ENCODE data around the gene HS3ST6.
"Not testable (repeated sequence)": the region's sequence is repeated elsewhere in the genome, so short reads cannot be mapped to it uniquely, and the experiment has no call there.

The HS3ST6 gene

GRCh38 chr16:1884155-1884760 lies 34.0 kb downstream of the HS3ST6 start:
- Histone ChIP-seq H3K4me2 (ENCODE audit: low read depth, low read length, poor library complexity, severe bottlenecking) (no peak overlapping the region), H3K36me3 (ENCODE audit: insufficient read depth, low read length) (no peaks in the 10 kb centered on the region)
- TF ChIP-seq EZH2phosphoT487 (IDR thresholded peaks at IDR 0.05; ENCODE audit: borderline replicate concordance) (no peak), CTCF (conservative IDR thresholded peaks at IDR 0.05; ENCODE audit: low read length) (no peak; the same call in 1 of the 2 replicates)

GRCh38 chr16:1881172-1881571 lies 37.0 kb downstream of the HS3ST6 start:
- H2AFZ ChIP-seq (ENCODE audit: low read length); H3K9ac ChIP-seq (ENCODE audit: low read depth, low read length, poor library complexity, severe bottlenecking); H3K79me2 ChIP-seq (ENCODE audit: insufficient read depth, low read length); H3K36me3 ChIP-seq (ENCODE audit: insufficient read depth, low read length); H3K27me3 ChIP-seq (ENCODE audit: insufficient read depth, low read length, poor library complexity, severe bottlenecking); H3K4me3 ChIP-seq (ENCODE audit: low read length, poor library complexity, severe bottlenecking); H3F3A ChIP-seq (ENCODE audit: low read depth); H3K9me3 ChIP-seq (ENCODE audit: insufficient read depth, low read depth, low read length); H3K9me2 ChIP-seq (replicated peaks; ENCODE audit: low read depth, low read length); H3K4me1 ChIP-seq (ENCODE audit: insufficient read depth, low read length, poor library complexity, severe bottlenecking); H4K20me1 ChIP-seq (ENCODE audit: insufficient read depth, low read length, poor library complexity, severe bottlenecking); H3K4me2 ChIP-seq (ENCODE audit: low read depth, low read length, poor library complexity, severe bottlenecking): not testable (repeated sequence)

More at GRCh38 chr16:1884155-1884760, 34.0 kb downstream of the HS3ST6 start:
- Histone ChIP-seq H3K9ac (ENCODE audit: low read depth, low read length, poor library complexity, severe bottlenecking) (no peak overlapping the region), H4K20me1 (ENCODE audit: insufficient read depth, low read length, poor library complexity, severe bottlenecking) (no peaks in the 10 kb centered on the region), H3K9me2 (replicated peaks; ENCODE audit: low read depth, low read length) (no peaks in the 10 kb centered on the region), H3K9me3 (ENCODE audit: insufficient read depth, low read depth, low read length) (no peaks in the 10 kb centered on the region), H3K4me1 (ENCODE audit: insufficient read depth, low read length, poor library complexity, severe bottlenecking) (no peaks in the 10 kb centered on the region), H2AFZ (ENCODE audit: low read length) (no peak overlapping the region), H3F3A (ENCODE audit: low read depth) (no peaks in the 10 kb centered on the region), H3K4me3 (ENCODE audit: low read length, poor library complexity, severe bottlenecking) (no peak overlapping the region), H3K27me3 (ENCODE audit: insufficient read depth, low read length, poor library complexity, severe bottlenecking) (no peaks in the 10 kb centered on the region), H3K79me2 (ENCODE audit: insufficient read depth, low read length) (no peaks in the 10 kb centered on the region)

- no peaks in the 10 kb centered on the region for H3K9me2 ChIP-seq (replicated peaks; ENCODE audit: low read depth, low read length)
Observed at GRCh38 chr16:1879477-1879876, 38.7 kb downstream of the HS3ST6 start.

More at GRCh38 chr16:1879477-1879876, 38.7 kb downstream of the HS3ST6 start:
- Histone ChIP-seq H3K4me3 (ENCODE audit: low read length, poor library complexity, severe bottlenecking) (no peak overlapping the region), H3K27me3 (ENCODE audit: insufficient read depth, low read length, poor library complexity, severe bottlenecking) (no peaks in the 10 kb centered on the region), H3K36me3 (ENCODE audit: insufficient read depth, low read length) (no peaks in the 10 kb centered on the region), H3F3A (ENCODE audit: low read depth) (no peaks in the 10 kb centered on the region), H3K9ac (ENCODE audit: low read depth, low read length, poor library complexity, severe bottlenecking) (no peak overlapping the region), H2AFZ (ENCODE audit: low read length) (no peak overlapping the region; the same call in 1 of the 2 replicates), H3K9me3 (ENCODE audit: insufficient read depth, low read depth, low read length) (no peaks in the 10 kb centered on the region), H4K20me1 (ENCODE audit: insufficient read depth, low read length, poor library complexity, severe bottlenecking) (no peaks in the 10 kb centered on the region), H3K4me1 (ENCODE audit: insufficient read depth, low read length, poor library complexity, severe bottlenecking) (no peaks in the 10 kb centered on the region), H3K79me2 (ENCODE audit: insufficient read depth, low read length) (no peaks in the 10 kb centered on the region), H3K4me2 (ENCODE audit: low read depth, low read length, poor library complexity, severe bottlenecking) (no peak overlapping the region)
- TF ChIP-seq CTCF (conservative IDR thresholded peaks at IDR 0.05; ENCODE audit: low read length): no peak
- TF ChIP-seq EZH2phosphoT487 (IDR thresholded peaks at IDR 0.05; ENCODE audit: borderline replicate concordance): no peak

Data from Loucy (cell line).